DND-41 (cell line): Measurements from ENCODE around the gene KCNMA1.

ENCODE experiments used
- ATAC-seq: fragments of 200-7000 bp; cut with Tn5 transposase; 3 replicates; pipeline ENCODE4 v1.9.1; 2021; ENCODE audit warnings: low read depth; ENCODE audit not compliant: insufficient read depth
- DNase-seq: peaks from one replicate; pipeline ENCODE4 v3.0.0-alpha.2; 2020
- H2AFZ ChIP-seq: 2 replicates; pipeline ENCODE4 v1.6.0; 2012; ENCODE audit warnings: low read depth, low read length
- H3K27ac ChIP-seq: 2 replicates; pipeline ENCODE4 v1.5.1; 2012; ENCODE audit warnings: low read length, inconsistent platforms
- H3K27me3 ChIP-seq: fragments of 200-600 bp; sonication (generic); 2 replicates; pipeline ENCODE4 v1.6.0; 2012; ENCODE audit warnings: low read length, mild to moderate bottlenecking, inconsistent platforms; ENCODE audit not compliant: insufficient read depth, poor library complexity
- H3K36me3 ChIP-seq: 2 replicates; pipeline ENCODE4 v1.5.1; 2012; ENCODE audit warnings: low read length, inconsistent platforms; ENCODE audit not compliant: insufficient read depth
- H3K4me1 ChIP-seq: 2 replicates; pipeline ENCODE4 v1.5.1; 2012; ENCODE audit warnings: mild to moderate bottlenecking, low read length; ENCODE audit not compliant: insufficient read depth
- H3K4me2 ChIP-seq: 2 replicates; pipeline ENCODE4 v1.6.0; 2012; ENCODE audit warnings: mild to moderate bottlenecking, moderate library complexity, low read length, inconsistent platforms; ENCODE audit not compliant: insufficient read depth
- H3K4me3 ChIP-seq, 2 experiments: fragments of 200-600 bp in 1 of 2; shearing (Covaris generic) in 1 of 2; 2 replicates each; pipeline ENCODE4 v1.5.1; 2012 to 2016; ENCODE audit warnings: inconsistent platforms in 2 of 2, low read length in 2 of 2, mild to moderate bottlenecking in 2 of 2, low read depth in 1 of 2, moderate library complexity in 1 of 2
- H3K79me2 ChIP-seq: 2 replicates; pipeline ENCODE4 v1.6.0; 2012; ENCODE audit warnings: low read length, inconsistent platforms; ENCODE audit not compliant: insufficient read depth
- H3K9ac ChIP-seq: 2 replicates; pipeline ENCODE4 v1.6.0; 2012; ENCODE audit warnings: low read depth, mild to moderate bottlenecking, inconsistent platforms, low read length, moderate library complexity
- H3K9me3 ChIP-seq: 2 replicates; pipeline ENCODE4 v1.5.1; 2012; ENCODE audit warnings: low read length, moderate library complexity, mild to moderate bottlenecking, inconsistent platforms; ENCODE audit not compliant: insufficient read depth, severe bottlenecking
- H4K20me1 ChIP-seq: 2 replicates; pipeline ENCODE4 v1.6.0; 2012; ENCODE audit warnings: low read length; ENCODE audit not compliant: insufficient read depth
- EZH2 ChIP-seq: IDR thresholded peaks from 3 replicates; pipeline ENCODE4 v1.6.1; 2012; ENCODE audit warnings: borderline replicate concordance, low read depth, mild to moderate bottlenecking, moderate library complexity, low read length, inconsistent platforms; ENCODE audit not compliant: severe bottlenecking
- TF ChIP-seq, protein P1 (sequence below): IDR thresholded peaks from 2 replicates; pipeline ENCODE4 v1.5.1; 2012; ENCODE audit warnings: borderline replicate concordance, low read length, moderate library complexity, mild to moderate bottlenecking; ENCODE audit not compliant: poor library complexity, severe bottlenecking; ENCODE audit errors: extremely low read depth

KCNMA1 gene

DNA sequence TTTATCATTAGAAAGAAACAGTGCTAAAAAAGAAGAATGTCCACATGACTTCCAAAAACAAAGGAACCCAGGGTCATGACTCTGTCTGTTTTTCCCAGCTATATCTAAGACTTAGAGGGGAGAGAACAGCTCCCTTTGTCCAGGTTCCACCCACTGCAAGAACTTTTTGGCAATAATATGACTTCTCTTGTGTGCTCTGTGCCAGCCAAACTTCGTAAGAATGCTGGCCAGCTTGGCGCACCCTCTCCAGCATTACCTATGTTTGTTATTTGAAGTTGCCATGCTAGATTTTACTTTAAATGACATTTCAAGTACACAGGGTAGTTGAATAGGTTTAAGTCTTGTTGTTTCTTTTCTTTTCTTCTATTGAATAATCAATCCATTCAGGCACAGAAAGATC is 371.4 kb downstream of the KCNMA1 start:
- no peaks in the 10 kb centered on the region for H3K27me3 ChIP-seq
- H3K79me2 ChIP-seq: no peaks in the 10 kb centered on the region
- ATAC-seq (no peak), DNase-seq (no peak)
- H3K9me3 ChIP-seq: no peaks in the 10 kb centered on the region
- no peak overlapping the region for H2AFZ ChIP-seq
- H3K36me3 ChIP-seq: no peaks in the 10 kb centered on the region
- H3K4me3 ChIP-seq: no peak overlapping the region
- H3K4me1 ChIP-seq: peaks cover 44% of the 10 kb centered on the region
- H3K27ac ChIP-seq: no peak overlapping the region
- TF ChIP-seq, protein P1, sequence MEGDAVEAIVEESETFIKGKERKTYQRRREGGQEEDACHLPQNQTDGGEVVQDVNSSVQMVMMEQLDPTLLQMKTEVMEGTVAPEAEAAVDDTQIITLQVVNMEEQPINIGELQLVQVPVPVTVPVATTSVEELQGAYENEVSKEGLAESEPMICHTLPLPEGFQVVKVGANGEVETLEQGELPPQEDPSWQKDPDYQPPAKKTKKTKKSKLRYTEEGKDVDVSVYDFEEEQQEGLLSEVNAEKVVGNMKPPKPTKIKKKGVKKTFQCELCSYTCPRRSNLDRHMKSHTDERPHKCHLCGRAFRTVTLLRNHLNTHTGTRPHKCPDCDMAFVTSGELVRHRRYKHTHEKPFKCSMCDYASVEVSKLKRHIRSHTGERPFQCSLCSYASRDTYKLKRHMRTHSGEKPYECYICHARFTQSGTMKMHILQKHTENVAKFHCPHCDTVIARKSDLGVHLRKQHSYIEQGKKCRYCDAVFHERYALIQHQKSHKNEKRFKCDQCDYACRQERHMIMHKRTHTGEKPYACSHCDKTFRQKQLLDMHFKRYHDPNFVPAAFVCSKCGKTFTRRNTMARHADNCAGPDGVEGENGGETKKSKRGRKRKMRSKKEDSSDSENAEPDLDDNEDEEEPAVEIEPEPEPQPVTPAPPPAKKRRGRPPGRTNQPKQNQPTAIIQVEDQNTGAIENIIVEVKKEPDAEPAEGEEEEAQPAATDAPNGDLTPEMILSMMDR: no peak
- no peak for TF ChIP-seq EZH2
- no peak overlapping the region for H3K4me2 ChIP-seq
- H4K20me1 ChIP-seq: no peaks in the 10 kb centered on the region
- H3K9ac ChIP-seq: no peak overlapping the region

DNA sequence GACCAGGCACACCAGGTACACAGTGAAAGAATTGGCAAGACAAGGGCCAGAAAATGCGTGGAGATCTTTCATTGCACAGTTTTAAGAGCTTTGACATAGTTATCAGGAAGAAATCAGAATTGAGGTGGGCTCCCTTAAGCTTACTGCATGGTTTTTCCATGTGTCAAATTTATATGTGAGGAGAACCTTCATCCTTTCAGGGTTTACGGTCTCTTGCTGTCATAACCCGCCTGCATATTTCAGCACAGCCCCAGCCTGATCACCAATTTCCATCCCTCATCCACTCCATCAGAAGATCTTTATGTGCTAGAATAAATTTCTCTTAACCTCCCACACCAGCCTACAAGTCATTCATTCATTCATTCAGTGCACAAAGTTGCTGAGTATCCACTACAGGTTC is 373.1 kb downstream of the KCNMA1 start:
- Histone ChIP-seq H3K79me2 (no peaks in the 10 kb centered on the region), H3K27ac (peak overlapping the region; percentile 92), H3K4me2 (peak overlapping the region; percentile 63), H3K36me3 (no peaks in the 10 kb centered on the region), H3K9ac (peak overlapping the region; percentile 43), H3K27me3 (no peaks in the 10 kb centered on the region), H3K9me3 (no peaks in the 10 kb centered on the region), H4K20me1 (no peaks in the 10 kb centered on the region), H3K4me3 (peak overlapping the region in 1 of 2 experiments; percentile 40; a peak in 2 of 4 replicates), H2AFZ (peak overlapping the region; percentile 69), H3K4me1 (peaks cover 48% of the 10 kb centered on the region)
- no peak for TF ChIP-seq EZH2
- TF ChIP-seq, protein P1: no peak
- ATAC-seq (peak; percentile 52), DNase-seq (no peak)

DNA sequence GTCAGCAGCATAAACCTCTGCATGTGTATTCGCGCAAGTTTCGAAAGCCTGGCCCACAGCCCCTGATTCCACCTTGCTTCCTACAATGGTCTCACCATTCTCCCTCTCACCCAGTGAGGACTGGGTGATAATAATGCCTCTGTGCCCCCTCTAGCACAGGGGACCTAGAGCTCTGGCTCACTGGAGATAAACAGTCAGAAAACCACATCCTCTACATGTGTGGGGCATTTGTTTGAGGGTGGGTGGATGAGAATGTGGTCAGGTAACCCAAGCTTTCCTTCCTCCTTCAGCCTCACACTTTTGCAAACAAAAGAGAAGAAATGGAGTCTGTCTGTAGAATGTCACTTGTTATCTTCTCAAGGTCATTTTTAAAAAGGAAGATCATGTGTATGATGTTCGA is 373.5 kb downstream of the KCNMA1 start:
- H3K9ac ChIP-seq: peak overlapping the region; percentile 43
- no peaks in the 10 kb centered on the region for H3K36me3 ChIP-seq
- H3K79me2 ChIP-seq: no peaks in the 10 kb centered on the region
- no peaks in the 10 kb centered on the region for H3K27me3 ChIP-seq
- H3K4me1 ChIP-seq: peaks cover 48% of the 10 kb centered on the region
- peak overlapping the region; percentile 63 for H3K4me2 ChIP-seq
- DNase-seq (peak; percentile 80), ATAC-seq (peak; percentile 99)
- peak overlapping the region in 1 of 2 experiments; percentile 40; a peak in 2 of 4 replicates for H3K4me3 ChIP-seq
- peak overlapping the region; percentile 69 for H2AFZ ChIP-seq
- no peak for TF ChIP-seq EZH2
- TF ChIP-seq, protein P1: no peak
- H3K9me3 ChIP-seq: no peaks in the 10 kb centered on the region
- no peaks in the 10 kb centered on the region for H4K20me1 ChIP-seq
- H3K27ac ChIP-seq: peak overlapping the region; percentile 92

GRCh38 chr10:77263700-77264099 is 373.9 kb downstream of the KCNMA1 start:
- H3K9ac ChIP-seq: peak overlapping the region; percentile 11; the same call in 1 of the 2 replicates
- DNase-seq (no peak), ATAC-seq (peak; percentile 0; the same call in 1 of the 3 replicates)
- no peaks in the 10 kb centered on the region for H4K20me1 ChIP-seq
- no peaks in the 10 kb centered on the region for H3K36me3 ChIP-seq
- H3K4me1 ChIP-seq: peaks cover 48% of the 10 kb centered on the region
- TF ChIP-seq, protein P1: no peak
- TF ChIP-seq EZH2: no peak
- H3K27ac ChIP-seq: peak overlapping the region; percentile 92
- H2AFZ ChIP-seq: peak overlapping the region; percentile 69; the same call in 1 of the 2 replicates
- H3K27me3 ChIP-seq: no peaks in the 10 kb centered on the region
- H3K4me2 ChIP-seq: peak overlapping the region; percentile 63
- no peaks in the 10 kb centered on the region for H3K9me3 ChIP-seq
- H3K4me3 ChIP-seq: peak overlapping the region in 1 of 2 experiments; percentile 40; a peak in 2 of 4 replicates
- no peaks in the 10 kb centered on the region for H3K79me2 ChIP-seq
